ENCODE measurements around the gene CNOT11.
"Not testable (repeated sequence)": the region's sequence is repeated elsewhere in the genome, so short reads cannot be mapped to it uniquely, and the experiment has no call there.

Gene CNOT11

DNA sequence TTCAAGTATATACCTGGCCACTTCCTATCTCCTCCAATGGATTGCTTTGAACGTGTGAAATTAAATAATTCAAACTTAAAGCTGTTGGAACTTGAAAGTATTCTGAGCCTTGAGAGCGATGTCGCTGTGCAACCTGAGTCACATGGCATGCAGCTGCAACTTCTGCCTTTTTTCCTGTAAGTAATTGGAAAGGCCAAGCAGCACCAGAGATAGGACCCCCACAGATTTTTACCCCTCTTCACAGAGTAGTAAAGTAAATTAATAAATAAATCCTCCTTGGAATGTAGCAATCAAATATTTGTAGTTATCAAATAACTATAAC is 59.0 kb downstream of the CNOT11 start:
- DNase-seq = no peak

DNA sequence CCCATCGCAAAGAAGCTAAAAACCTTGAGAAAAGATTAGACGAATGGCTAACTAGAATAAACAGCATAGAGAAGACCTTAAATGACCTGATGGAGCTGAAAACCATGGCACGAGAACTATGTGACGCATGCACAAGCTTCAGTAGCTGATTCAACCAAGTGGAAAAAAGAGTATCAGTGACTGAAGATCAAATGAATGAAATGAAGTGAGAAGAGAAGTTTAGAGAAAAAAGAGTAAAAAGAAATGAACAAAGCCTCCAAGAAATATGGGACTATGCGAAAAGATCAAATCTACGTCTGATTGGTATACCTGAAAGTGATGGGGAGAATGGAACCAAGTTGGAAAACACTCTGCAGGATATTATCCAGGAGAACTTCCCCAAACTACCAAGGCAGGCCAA is 63.9 kb downstream of the CNOT11 start:
- not testable (repeated sequence) for DNase-seq

All from NCI-H2029 treated with DMSO at 0.1 percent for 48 hours (cell line).